Activated effector memory CD4-positive, alpha-beta T cell treated with Interleukin-2 at 50 U/mL for 16 hours (primary cell): Measurements from ENCODE around the gene CAPN10.
"Not testable (repeated sequence)": the region's sequence is repeated elsewhere in the genome, so short reads cannot be mapped to it uniquely, and the experiment has no call there.

Experiments
- DNase-seq: peaks from one replicate; pipeline ENCODE4 v3.0.0-alpha.2; 2020

CAPN10 gene

GRCh38 chr2:240604291-240604938 lies 17.9 kb downstream of the CAPN10 start:
- no peak for DNase-seq

GRCh38 chr2:240604939-240605716 lies 18.6 kb downstream of the CAPN10 start:
- DNase-seq: no peak

GRCh38 chr2:240605867-240606743 lies 19.6 kb downstream of the CAPN10 start:
- no peak for DNase-seq

GRCh38 chr2:240611601-240612210 lies 25.2 kb downstream of the CAPN10 start:
- no peak for DNase-seq

GRCh38 chr2:240613781-240614180 lies 27.2 kb downstream of the CAPN10 start:
- no peak for DNase-seq

- no peak for DNase-seq
These were observed 27.9 kb downstream of the CAPN10 start for GRCh38 chr2:240614391-240614790.

GRCh38 chr2:240615396-240615795 lies 28.9 kb downstream of the CAPN10 start:
- no peak for DNase-seq

- DNase-seq: no peak
These were observed 29.4 kb downstream of the CAPN10 start for GRCh38 chr2:240615820-240616547.

GRCh38 chr2:240616860-240617666 lies 30.5 kb downstream of the CAPN10 start:
- not testable (repeated sequence) for DNase-seq

GRCh38 chr2:240618776-240619175 lies 32.2 kb downstream of the CAPN10 start:
- no peak for DNase-seq

- DNase-seq: no peak
These were observed 33.1 kb downstream of the CAPN10 start for GRCh38 chr2:240619506-240620148.

- DNase-seq: no peak
These were observed 33.7 kb downstream of the CAPN10 start for GRCh38 chr2:240620149-240620731.

GRCh38 chr2:240620859-240621258 lies 34.3 kb downstream of the CAPN10 start:
- no peak for DNase-seq

GRCh38 chr2:240622060-240622411 lies 35.5 kb downstream of the CAPN10 start:
- no peak for DNase-seq

- no peak for DNase-seq
These were observed 36.1 kb downstream of the CAPN10 start for GRCh38 chr2:240622531-240623235.

GRCh38 chr2:240623531-240624010 lies 37.0 kb downstream of the CAPN10 start:
- DNase-seq: no peak

GRCh38 chr2:240624011-240624949 lies 37.7 kb downstream of the CAPN10 start:
- no peak for DNase-seq

GRCh38 chr2:240624950-240625621 lies 38.6 kb downstream of the CAPN10 start, which contains the start of gene GPR35:
Gene GPR35, plus strand, starts transcription at chr2:240625480. Its CDS starts 4,473 bp downstream, at chr2:240629953.
- DNase-seq: peak; percentile 70
